Tibial artery (tissue), 4 donors: ENCODE measurements around the gene CABLES1.

ENCODE experiments used
- DNase-seq, 2 donors: peaks; one replicate each; pipeline ENCODE4 v3.0.0-alpha.2; 2019
- H3K27ac ChIP-seq, 2 donors: fragments of 200-600 bp; sonication (generic) in 1 of 2; 1 replicate in 1 of 2; 2 replicates in 1 of 2; pipeline ENCODE4 v1.5.1; 2018 to 2019; ENCODE audit warnings: mild to moderate bottlenecking in 1 of 2
- H3K27me3 ChIP-seq, 2 donors: fragments of 200-600 bp; sonication (generic) in 1 of 2; one replicate each; pipeline versions ENCODE4 v1.5.1 to v1.6.0; 2016 to 2019
- H3K36me3 ChIP-seq, 3 donors: fragments of 200-600 bp; sonication (generic) in 2 of 3; one replicate each; pipeline ENCODE4 v1.5.1; 2016 to 2019; ENCODE audit warnings: mild to moderate bottlenecking in 2 of 3
- H3K4me1 ChIP-seq, 4 donors: fragments of 200-600 bp; sonication (generic) in 2 of 4; 1 replicate in 3 of 4; 2 replicates in 1 of 4; pipeline ENCODE4 v1.5.1; 2016 to 2019
- H3K4me3 ChIP-seq, 2 donors: fragments of 200-600 bp; sonication (generic) in 1 of 2; 1 replicate in 1 of 2; 2 replicates in 1 of 2; pipeline ENCODE4 v1.5.1; 2018 to 2019; ENCODE audit warnings: mild to moderate bottlenecking in 2 of 2
- H3K9me3 ChIP-seq, 3 donors: fragments of 200-600 bp; sonication (generic) in 1 of 3; one replicate each; pipeline ENCODE4 v1.5.1; 2016 to 2019
- intact Hi-C: fragments of 100-400 bp; cut with DNase I; formaldehyde crosslinking; loops from one replicate; pipeline ENCODE4 v1.15.0; 2023; ENCODE audit warnings: low total_unique reads
- TF ChIP-seq, protein P1 (sequence below), 2 experiments: fragments of 200-600 bp in 1 of 2; fragments of 450-650 bp in 1 of 2; IDR thresholded peaks; one replicate each; pipeline ENCODE4 v1.5.1; 2017 to 2019; ENCODE audit warnings: antibody characterized with exemption in 2 of 2, mild to moderate bottlenecking in 1 of 2, moderate library complexity in 1 of 2

The CABLES1 gene

DNA sequence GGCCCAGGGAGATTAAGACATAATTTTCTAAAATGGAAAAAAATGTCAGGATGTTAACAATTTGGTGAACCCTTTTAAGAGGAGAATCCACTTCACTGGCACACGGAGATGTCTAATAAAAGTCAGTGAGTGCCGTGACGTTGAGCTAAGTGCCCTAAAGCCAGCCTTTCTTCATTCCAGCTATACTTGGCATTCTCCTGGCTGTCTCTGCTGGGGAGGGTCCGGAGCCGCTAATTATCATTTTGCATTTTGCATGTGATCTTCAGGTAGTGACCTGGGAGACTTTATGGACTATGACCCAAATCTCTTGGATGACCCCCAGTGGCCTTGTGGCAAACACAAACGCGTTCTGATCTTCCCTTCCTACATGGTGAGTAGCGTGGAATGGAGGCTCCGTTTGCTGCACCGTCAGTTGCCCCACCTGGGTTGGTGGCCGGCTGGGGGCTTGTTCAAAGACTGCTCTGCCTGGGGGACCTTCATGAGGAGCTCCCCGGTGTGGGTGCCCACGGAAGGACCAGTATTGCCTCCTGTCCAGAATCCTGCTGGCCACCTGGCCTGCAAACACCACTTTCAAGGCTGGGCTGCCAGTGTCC is 101.7 kb downstream of the CABLES1 start:
- Histone ChIP-seq H3K4me3 (peak overlapping the region; percentile 41 to 47), H3K9me3 (no peaks in the 10 kb centered on the region), H3K27ac (peak overlapping the region; percentile 72 to 80), H3K4me1 (peaks cover 0 to 30% (median 22%) of the 10 kb centered on the region in 4 donors), H3K36me3 (peaks cover 0 to 9% (median 0%) of the 10 kb centered on the region in 3 donors), H3K27me3 (no peaks in the 10 kb centered on the region)
- DNase-seq = no peak
- TF ChIP-seq, protein P1, sequence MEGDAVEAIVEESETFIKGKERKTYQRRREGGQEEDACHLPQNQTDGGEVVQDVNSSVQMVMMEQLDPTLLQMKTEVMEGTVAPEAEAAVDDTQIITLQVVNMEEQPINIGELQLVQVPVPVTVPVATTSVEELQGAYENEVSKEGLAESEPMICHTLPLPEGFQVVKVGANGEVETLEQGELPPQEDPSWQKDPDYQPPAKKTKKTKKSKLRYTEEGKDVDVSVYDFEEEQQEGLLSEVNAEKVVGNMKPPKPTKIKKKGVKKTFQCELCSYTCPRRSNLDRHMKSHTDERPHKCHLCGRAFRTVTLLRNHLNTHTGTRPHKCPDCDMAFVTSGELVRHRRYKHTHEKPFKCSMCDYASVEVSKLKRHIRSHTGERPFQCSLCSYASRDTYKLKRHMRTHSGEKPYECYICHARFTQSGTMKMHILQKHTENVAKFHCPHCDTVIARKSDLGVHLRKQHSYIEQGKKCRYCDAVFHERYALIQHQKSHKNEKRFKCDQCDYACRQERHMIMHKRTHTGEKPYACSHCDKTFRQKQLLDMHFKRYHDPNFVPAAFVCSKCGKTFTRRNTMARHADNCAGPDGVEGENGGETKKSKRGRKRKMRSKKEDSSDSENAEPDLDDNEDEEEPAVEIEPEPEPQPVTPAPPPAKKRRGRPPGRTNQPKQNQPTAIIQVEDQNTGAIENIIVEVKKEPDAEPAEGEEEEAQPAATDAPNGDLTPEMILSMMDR (IDR thresholded peaks at IDR 0.05) = no peak
- intact Hi-C loops = loop anchor here (10.0 kb wide), 2 partner anchors 118 to 892 kb away; no protein-coding TSS in a partner anchor

DNA sequence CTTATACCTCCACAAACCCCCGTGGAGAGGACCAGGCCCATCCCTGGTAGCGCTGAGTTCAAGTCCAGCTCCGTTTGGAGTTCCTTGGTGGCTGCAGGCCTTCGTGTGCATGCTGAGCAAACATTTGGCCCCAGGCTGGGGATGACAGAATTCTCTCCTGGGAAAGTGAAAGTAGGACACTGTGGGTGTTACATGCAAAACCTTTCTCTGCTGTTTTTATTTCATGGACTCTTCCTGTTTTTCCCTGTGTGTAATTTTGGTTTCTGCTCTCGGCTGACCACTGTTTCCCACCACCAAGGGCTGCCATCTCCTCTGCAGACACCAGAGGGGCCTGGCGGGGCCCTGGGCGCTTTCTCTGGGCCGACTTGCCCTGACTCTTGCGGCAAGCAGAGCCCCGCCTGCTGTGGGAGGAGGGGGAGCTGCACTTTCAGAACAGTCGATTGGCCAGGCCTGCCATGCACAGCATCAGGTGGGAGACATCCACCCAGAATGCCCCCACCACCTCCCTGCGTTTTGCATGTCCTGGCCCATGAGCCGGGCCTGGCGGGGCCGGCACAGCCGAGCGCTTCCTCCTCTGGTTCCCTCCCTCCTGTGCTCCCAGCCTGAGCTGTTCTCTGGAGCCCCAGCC is 102.4 kb downstream of the CABLES1 start:
- Histone ChIP-seq H3K9me3 (no peaks in the 10 kb centered on the region), H3K27me3 (no peaks in the 10 kb centered on the region), H3K36me3 (peaks cover 0 to 9% (median 0%) of the 10 kb centered on the region in 3 donors), H3K4me1 (peaks cover 0 to 27% (median 20%) of the 10 kb centered on the region in 4 donors), H3K27ac (peak overlapping the region; percentile 72 to 80), H3K4me3 (peak overlapping the region; percentile 41 to 47)
- DNase-seq = peak; percentile 71 to 83
- TF ChIP-seq, protein P1 (IDR thresholded peaks at IDR 0.05) = peak; percentile 43 to 48
- intact Hi-C loops = loop anchor here (10.0 kb wide), 2 partner anchors 117 to 893 kb away; no protein-coding TSS in a partner anchor

DNA sequence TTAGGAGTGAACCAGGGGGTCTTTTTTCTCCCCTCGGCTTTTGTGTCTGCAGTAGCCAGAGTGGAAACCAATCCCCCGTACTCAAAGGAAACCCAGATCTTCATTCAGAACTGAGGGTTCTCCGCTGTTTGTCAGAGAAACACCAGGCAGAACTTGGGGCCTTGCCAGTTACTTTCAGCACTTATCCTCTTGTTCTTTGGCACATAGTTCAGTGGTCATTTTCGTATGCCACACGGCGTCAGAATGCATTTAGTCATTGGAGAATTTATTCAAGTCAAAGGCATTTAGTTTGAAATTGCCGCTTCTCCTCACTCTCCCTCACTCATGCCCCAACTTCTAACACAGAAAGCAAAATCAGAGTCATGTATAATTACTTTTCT is 102.9 kb downstream of the CABLES1 start:
- peak overlapping the region; percentile 72 to 80 for H3K27ac ChIP-seq
- TF ChIP-seq, protein P1 (IDR thresholded peaks at IDR 0.05) = no peak
- H3K9me3 ChIP-seq = no peaks in the 10 kb centered on the region
- H3K36me3 ChIP-seq = peaks cover 0 to 9% (median 0%) of the 10 kb centered on the region in 3 donors
- peak; percentile 77 to 87 for DNase-seq
- intact Hi-C loops = loop anchor here (10.0 kb wide), 2 partner anchors 117 to 893 kb away; no protein-coding TSS in a partner anchor
- no peaks in the 10 kb centered on the region for H3K27me3 ChIP-seq
- peak overlapping the region; percentile 41 to 47 for H3K4me3 ChIP-seq
- H3K4me1 ChIP-seq = peaks cover 0 to 27% (median 20%) of the 10 kb centered on the region in 4 donors

DNA sequence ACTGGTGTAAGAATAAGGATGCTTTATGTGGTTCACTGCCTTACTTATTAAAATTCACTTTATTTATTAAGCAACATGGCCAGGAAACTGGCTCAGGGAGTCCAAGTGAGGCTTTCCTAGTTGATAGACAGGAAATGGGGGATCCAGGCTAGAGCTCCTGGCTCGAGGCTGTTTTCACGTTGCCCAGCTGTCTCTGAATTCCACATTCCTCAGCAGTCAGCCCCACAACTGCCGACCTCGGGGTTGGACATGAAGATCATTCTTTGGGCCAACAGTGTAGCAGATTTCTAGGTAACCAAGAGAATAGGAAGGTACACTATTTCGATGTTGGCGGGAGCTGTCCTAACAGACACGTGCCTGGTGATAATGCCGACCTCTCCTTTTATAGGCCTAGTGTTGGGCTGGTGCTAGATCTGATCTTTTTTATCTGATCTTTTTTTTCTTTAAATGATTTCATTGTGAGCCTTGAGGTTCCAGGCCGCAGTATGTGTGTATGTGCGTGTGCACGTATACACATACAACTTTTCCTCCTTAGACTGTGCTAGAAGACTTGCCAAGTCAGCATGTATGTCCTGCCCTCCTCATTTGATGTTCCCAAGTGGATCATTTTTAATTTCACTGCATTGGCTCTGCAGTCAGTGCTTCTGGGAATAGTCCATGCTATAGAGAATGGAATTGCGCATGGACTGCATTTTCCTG is 103.5 kb downstream of the CABLES1 start:
- intact Hi-C loops = loop anchor here (10.0 kb wide), 2 partner anchors 116 to 894 kb away; no protein-coding TSS in a partner anchor

DNA sequence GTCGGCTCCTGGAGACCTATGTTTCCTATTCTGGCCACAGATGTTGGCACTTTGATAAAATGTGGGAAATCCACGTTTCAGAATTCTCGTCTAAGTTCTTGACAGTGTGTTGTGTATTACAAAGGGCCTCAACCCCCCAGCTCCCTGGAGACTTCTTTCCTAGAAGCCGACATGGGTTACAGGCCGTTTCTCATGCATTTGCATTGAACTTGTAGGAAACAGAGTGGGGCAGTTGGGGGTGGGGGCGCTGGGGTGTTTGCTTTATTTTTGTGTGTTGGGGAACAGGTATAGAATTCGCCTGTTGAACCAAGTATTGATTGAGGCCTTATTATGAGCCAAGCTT is 104.0 kb downstream of the CABLES1 start:
- TF ChIP-seq, protein P1 (IDR thresholded peaks at IDR 0.05) = no peak
- H3K9me3 ChIP-seq = no peaks in the 10 kb centered on the region
- no peak overlapping the region for H3K4me3 ChIP-seq
- no peak for DNase-seq
- intact Hi-C loops = loop anchor here (10.0 kb wide), 2 partner anchors 115 to 895 kb away; no protein-coding TSS in a partner anchor
- H3K36me3 ChIP-seq = peaks cover 0 to 9% (median 0%) of the 10 kb centered on the region in 3 donors
- H3K27me3 ChIP-seq = no peaks in the 10 kb centered on the region
- H3K27ac ChIP-seq = peak overlapping the region; percentile 72 to 80
- H3K4me1 ChIP-seq = peaks cover 0 to 27% (median 20%) of the 10 kb centered on the region in 4 donors

More for the DNA sequence above, 103.5 kb downstream of the CABLES1 start:
- H3K27ac ChIP-seq = peak overlapping the region; percentile 72 to 80
- TF ChIP-seq, protein P1 (IDR thresholded peaks at IDR 0.05) = no peak
- H3K4me3 ChIP-seq = no peak overlapping the region
- no peaks in the 10 kb centered on the region for H3K9me3 ChIP-seq
- peaks cover 0 to 27% (median 20%) of the 10 kb centered on the region in 4 donors for H3K4me1 ChIP-seq
- H3K36me3 ChIP-seq = peaks cover 0 to 9% (median 0%) of the 10 kb centered on the region in 3 donors
- no peak for DNase-seq
- H3K27me3 ChIP-seq = no peaks in the 10 kb centered on the region
